GM21576 (cell line): Measurements from ENCODE around the gene SMYD4.

Experiments
- ATAC-seq: cut with Tn5 transposase; IDR thresholded peaks from one replicate; pipeline ENCODE4 v1.9.1; 2021; ENCODE audit warnings: mild to moderate bottlenecking, moderate library complexity; ENCODE audit not compliant: unreplicated experiment

SMYD4 gene

DNA sequence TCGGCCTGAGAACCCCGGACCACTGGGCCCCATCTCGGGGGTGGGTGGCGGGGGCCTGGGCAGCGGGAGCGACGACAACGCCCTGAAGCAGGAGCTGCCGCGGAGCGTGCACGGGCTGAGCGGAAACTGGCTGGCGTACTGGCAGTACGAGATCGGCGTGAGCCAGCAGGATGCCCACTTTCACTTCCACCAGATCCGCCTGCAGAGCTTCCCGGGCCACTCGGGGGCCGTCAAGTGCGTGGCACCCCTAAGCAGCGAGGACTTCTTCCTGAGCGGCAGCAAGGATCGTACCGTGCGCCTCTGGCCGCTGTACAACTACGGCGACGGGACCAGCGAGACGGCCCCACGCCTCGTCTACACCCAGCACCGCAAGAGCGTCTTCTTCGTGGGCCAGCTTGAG is 95.9 kb downstream of the SMYD4 start:
- no peak for ATAC-seq

DNA sequence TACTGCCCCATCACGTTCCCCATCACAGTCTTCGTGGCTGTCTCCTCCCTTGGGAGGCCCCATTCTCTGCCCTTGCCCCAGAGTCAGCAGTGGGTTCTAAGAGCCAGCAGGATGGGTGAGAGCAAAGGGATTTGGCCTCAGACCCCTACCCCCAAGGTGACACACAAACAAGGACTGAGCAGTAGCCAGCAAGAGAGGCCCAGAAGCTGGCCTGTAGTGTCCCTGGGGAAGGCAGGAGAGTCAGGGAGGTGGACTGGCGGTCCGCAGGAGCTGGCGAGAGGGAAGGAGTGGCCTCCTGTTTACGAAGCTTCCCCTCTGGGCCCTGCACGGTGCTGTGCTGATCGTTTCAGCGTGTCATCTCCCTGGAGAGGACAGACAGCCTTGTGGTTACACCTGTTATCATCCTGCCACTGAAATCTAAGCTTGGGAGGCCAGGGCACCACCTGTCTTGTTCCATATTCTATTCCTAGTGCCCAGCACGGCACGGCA is 96.8 kb downstream of the SMYD4 start:
- no peak for ATAC-seq

DNA sequence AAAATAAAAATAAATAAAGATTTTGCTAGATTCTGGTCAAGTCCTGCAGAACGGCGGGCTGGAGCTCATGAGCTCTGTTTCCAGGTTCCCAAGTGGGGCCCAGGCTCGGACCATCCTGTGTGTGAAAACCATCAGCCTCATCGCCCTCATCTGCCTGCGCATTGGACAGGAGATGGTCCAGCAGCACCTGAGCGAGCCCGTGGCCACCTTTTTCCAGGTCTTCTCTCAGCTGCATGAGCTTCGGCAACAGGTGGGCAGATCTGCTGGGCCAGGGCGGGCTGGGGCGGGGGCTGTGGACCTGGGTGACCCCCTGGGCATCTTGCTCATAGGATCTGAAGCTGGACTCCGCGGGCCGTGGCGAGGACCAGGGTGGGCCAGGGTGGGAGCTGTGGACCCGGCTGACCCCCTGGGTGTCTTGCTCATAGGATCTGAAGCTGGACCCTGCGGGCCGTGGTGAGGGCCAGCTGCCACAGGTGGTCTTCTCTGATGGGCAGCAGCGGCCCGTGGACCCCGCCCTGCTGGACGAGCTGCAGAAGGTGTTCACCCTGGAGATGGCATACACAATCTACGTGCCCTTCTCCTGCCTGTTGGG is 97.4 kb downstream of the SMYD4 start:
- ATAC-seq, result no peak

DNA sequence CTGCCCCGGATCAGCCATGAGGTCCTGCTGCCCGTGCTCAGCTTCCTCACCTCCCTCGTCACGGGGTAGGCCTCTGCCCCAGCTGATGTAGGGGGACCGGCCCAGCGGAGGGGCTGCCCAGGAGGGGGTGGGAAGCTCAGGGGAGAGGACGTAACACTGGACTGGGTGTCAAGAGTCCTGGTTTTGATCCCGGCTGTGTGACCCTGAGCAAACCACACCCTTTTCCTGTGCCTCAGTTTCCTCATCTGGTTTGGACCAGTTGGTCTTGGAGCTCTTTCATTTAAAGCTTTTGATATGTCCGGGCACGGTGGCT is 98.6 kb downstream of the SMYD4 start:
- ATAC-seq, result no peak

DNA sequence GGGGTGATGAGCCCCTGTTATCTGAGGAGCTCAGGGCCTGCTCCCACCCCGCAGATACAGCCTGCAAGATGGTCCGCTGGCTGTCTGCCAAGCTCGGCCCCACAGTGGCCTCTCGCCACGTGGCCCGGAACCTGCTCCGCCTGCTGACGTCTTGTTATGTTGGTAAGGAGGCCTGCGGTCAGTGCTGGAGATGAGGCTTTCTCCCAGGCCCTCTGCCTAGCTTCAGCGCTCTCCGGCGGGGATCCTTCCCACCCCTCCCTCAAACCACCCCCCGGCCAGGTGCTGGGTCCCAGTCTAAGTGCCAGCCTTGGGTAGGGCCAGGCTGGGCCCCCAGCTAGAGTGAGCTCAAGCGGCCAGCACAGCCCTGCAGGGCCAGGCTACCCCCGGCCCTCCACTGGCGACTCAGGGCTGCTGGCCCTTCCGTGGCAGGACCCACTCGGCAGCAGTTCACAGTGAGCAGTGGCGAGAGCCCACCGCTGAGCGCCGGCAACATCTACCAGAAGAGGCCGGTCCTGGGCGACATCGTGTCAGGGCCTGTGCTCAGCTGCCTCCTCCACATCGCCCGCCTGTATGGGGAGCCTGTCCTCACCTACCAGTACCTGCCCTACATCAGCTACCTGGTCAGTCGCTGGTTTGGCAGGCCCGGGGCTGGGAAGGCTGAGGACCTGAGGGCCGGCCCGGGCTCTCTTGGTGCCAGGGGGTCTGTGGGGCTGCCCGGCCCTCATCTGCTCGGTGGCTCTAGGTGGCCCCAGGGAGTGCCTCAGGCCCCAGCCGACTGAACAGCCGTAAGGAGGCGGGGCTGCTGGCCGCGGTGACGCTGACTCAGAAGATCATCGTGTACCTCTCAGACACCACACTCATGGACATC is 99.1 kb downstream of the SMYD4 start:
- no peak for ATAC-seq

DNA sequence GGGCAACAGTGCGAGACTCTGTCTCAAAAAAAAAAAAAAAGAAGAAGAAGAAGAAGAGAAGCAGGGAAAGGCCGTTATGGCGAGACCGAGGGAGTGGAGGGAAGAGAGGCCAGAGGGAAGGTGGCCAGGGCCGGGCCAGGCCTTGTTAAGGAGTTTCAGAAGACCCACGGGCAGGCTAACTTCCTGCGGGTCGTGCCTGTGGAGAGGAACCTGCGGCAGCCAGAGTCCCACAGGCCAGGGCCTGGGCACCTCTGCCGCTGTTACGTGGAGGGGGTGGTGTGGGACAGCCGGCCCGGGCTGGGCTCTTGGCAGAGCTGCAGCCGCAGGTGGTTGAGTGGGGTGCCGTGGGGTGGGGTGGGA is 99.8 kb downstream of the SMYD4 start:
- ATAC-seq, result no peak
